ENCODE results near the gene PAX8.
A peak's percentile ranks its signal among the peaks of the same experiment; 100 is the strongest.

The PAX8 gene

GRCh38 chr2:113219525-113219888, 59.2 kb downstream of the PAX8 start:
- Histone ChIP-seq H3K27ac (replicated peaks; ENCODE audit: low read length) (no peak overlapping the region), H3K27me3 (ENCODE audit: control insufficient read depth in 3 of 3, insufficient read depth in 3 of 3, low read depth in 1 of 3, low read length in 3 of 3) (no peaks in the 10 kb centered on the region), H3K9ac (ENCODE audit: low read depth, low read length, poor library complexity) (no peak overlapping the region), H2BK15ac (ENCODE audit: low read length) (no peak overlapping the region), H4K91ac (ENCODE audit: low read depth, low read length, poor library complexity) (no peak overlapping the region), H3K9me3 (replicated peaks in 1 of 2; ENCODE audit: control insufficient read depth in 2 of 2, insufficient read depth in 1 of 2, low read depth in 1 of 2, low read length in 2 of 2) (no peaks in the 10 kb centered on the region), H4K8ac (ENCODE audit: low read depth, low read length) (no peak overlapping the region), H3K23ac (ENCODE audit: low read depth, low read length, poor library complexity) (no peak overlapping the region), H3K14ac (ENCODE audit: low read length) (no peak overlapping the region), H2BK5ac (ENCODE audit: low read length) (no peak overlapping the region), H3K4ac (ENCODE audit: low read length) (no peak overlapping the region), H3K79me1 (ENCODE audit: low read depth, low read length) (no peaks in the 10 kb centered on the region), H3K4me3 (ENCODE audit: low read length in 2 of 2) (no peak overlapping the region), H3K18ac (ENCODE audit: low read length) (no peak overlapping the region), H3K36me3 (replicated peaks in 1 of 2; ENCODE audit: control insufficient read depth in 2 of 2, insufficient read depth in 2 of 2, low read length in 2 of 2) (no peaks in the 10 kb centered on the region), H2BK12ac (ENCODE audit: low read length) (no peak overlapping the region), H3K4me2 (ENCODE audit: insufficient read depth, low read length, poor library complexity, severe bottlenecking) (no peak overlapping the region), H3K4me1 (ENCODE audit: control insufficient read depth in 2 of 2, insufficient read depth in 1 of 2, low read depth in 1 of 2, low read length in 2 of 2) (peaks cover 13 to 26% of the 10 kb centered on the region in 2 donors), H2AFZ (ENCODE audit: low read length) (no peak overlapping the region), H2AK5ac (ENCODE audit: low read depth, low read length) (peak overlapping the region; percentile 36), H2BK120ac (ENCODE audit: low read depth, low read length) (no peak overlapping the region)
- no peak for DNase-seq (ENCODE audit: low spot score)
- no CpG with 5 or more reads among the region's 5 CpGs for WGBS, 2 donors (ENCODE audit: extremely low coverage in 2 of 2, insufficient read length in 2 of 2, insufficient replicate concordance in 1 of 2)

- H2BK120ac ChIP-seq (ENCODE audit: low read depth, low read length), result no peak overlapping the region
- no peak overlapping the region for H3K14ac ChIP-seq (ENCODE audit: low read length)
- H3K4me1 ChIP-seq (ENCODE audit: control insufficient read depth in 2 of 2, insufficient read depth in 1 of 2, low read depth in 1 of 2, low read length in 2 of 2), result peaks cover 13 to 26% of the 10 kb centered on the region in 2 donors
- no CpG with 5 or more reads among the region's 2 CpGs for WGBS, 2 donors (ENCODE audit: extremely low coverage in 2 of 2, insufficient read length in 2 of 2, insufficient replicate concordance in 1 of 2)
- H3K4me2 ChIP-seq (ENCODE audit: insufficient read depth, low read length, poor library complexity, severe bottlenecking), result no peak overlapping the region
- peak overlapping the region; percentile 22 for H2AK5ac ChIP-seq (ENCODE audit: low read depth, low read length)
- H3K27me3 ChIP-seq (ENCODE audit: control insufficient read depth in 3 of 3, insufficient read depth in 3 of 3, low read depth in 1 of 3, low read length in 3 of 3), result no peaks in the 10 kb centered on the region
- no peak overlapping the region for H2BK15ac ChIP-seq (ENCODE audit: low read length)
- no peak overlapping the region for H4K91ac ChIP-seq (ENCODE audit: low read depth, low read length, poor library complexity)
- H3K23ac ChIP-seq (ENCODE audit: low read depth, low read length, poor library complexity), result no peak overlapping the region
- H3K79me1 ChIP-seq (ENCODE audit: low read depth, low read length), result no peaks in the 10 kb centered on the region
- no peak overlapping the region for H3K4me3 ChIP-seq (ENCODE audit: low read length in 2 of 2)
- H2BK5ac ChIP-seq (ENCODE audit: low read length), result no peak overlapping the region
- DNase-seq (ENCODE audit: low spot score), result no peak
- H3K18ac ChIP-seq (ENCODE audit: low read length), result no peak overlapping the region
- H4K8ac ChIP-seq (ENCODE audit: low read depth, low read length), result no peak overlapping the region
- H3K9me3 ChIP-seq (replicated peaks in 1 of 2; ENCODE audit: control insufficient read depth in 2 of 2, insufficient read depth in 1 of 2, low read depth in 1 of 2, low read length in 2 of 2), result no peaks in the 10 kb centered on the region
- no peak overlapping the region for H2BK12ac ChIP-seq (ENCODE audit: low read length)
- H3K9ac ChIP-seq (ENCODE audit: low read depth, low read length, poor library complexity), result no peak overlapping the region
- no peak overlapping the region for H3K27ac ChIP-seq (replicated peaks; ENCODE audit: low read length)
- H2AFZ ChIP-seq (ENCODE audit: low read length), result no peak overlapping the region
- H3K36me3 ChIP-seq (replicated peaks in 1 of 2; ENCODE audit: control insufficient read depth in 2 of 2, insufficient read depth in 2 of 2, low read length in 2 of 2), result no peaks in the 10 kb centered on the region
- H3K4ac ChIP-seq (ENCODE audit: low read length), result no peak overlapping the region
Measured at GRCh38 chr2:113219092-113219441, 59.7 kb downstream of the PAX8 start.

DNA sequence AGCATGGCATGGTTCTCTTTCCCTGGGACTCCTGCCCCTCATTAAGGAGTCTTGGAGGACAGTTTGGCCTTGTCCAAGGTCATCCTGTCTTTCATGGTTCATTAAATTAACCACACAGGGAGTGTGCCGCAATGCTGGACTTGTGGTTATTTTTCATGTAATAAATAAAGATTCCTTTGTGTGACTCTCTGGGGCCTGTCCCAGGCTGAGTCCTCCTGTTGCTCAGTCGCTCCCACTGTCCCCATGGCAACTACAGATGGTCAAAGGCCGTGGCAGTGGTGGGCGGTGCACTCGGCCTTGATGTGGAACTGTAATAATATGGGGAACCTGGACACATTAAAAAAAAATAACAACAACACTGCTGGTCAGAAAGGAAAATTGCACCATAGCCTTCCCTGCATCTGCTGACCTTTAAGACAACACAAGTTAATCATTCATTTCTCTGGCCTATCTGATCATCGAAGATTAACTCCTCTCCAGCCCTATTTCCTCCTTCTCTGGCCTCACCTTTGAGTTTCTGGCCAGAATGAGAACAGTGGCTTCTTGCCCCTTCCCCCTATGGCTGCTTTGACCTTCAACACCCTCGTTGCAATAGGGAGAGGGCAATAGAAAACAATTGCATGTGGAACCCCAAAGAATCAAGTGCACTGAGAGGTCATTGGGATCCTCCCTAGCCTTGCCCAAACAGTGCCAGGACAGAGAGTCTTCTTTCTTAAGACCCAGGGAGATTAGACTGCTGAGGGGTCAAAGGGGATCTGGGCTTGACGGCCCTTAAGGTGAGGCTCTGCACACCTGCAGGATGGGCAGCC, 60.2 kb downstream of the PAX8 start:
- Histone ChIP-seq H3K36me3 (replicated peaks in 1 of 2; ENCODE audit: control insufficient read depth in 2 of 2, insufficient read depth in 2 of 2, low read length in 2 of 2) (no peaks in the 10 kb centered on the region), H3K4me2 (ENCODE audit: insufficient read depth, low read length, poor library complexity, severe bottlenecking) (no peak overlapping the region), H2BK120ac (ENCODE audit: low read depth, low read length) (no peak overlapping the region), H4K91ac (ENCODE audit: low read depth, low read length, poor library complexity) (no peak overlapping the region), H3K27me3 (ENCODE audit: control insufficient read depth in 3 of 3, insufficient read depth in 3 of 3, low read depth in 1 of 3, low read length in 3 of 3) (no peaks in the 10 kb centered on the region), H2BK5ac (ENCODE audit: low read length) (no peak overlapping the region), H3K4ac (ENCODE audit: low read length) (no peak overlapping the region), H3K23ac (ENCODE audit: low read depth, low read length, poor library complexity) (no peak overlapping the region), H3K4me3 (ENCODE audit: low read length in 2 of 2) (no peak overlapping the region), H2AFZ (ENCODE audit: low read length) (peak overlapping the region; percentile 27), H3K14ac (ENCODE audit: low read length) (no peak overlapping the region), H2BK15ac (ENCODE audit: low read length) (no peak overlapping the region), H4K8ac (ENCODE audit: low read depth, low read length) (no peak overlapping the region), H3K27ac (replicated peaks; ENCODE audit: low read length) (no peak overlapping the region), H2AK5ac (ENCODE audit: low read depth, low read length) (no peak overlapping the region), H3K18ac (ENCODE audit: low read length) (no peak overlapping the region), H3K9me3 (replicated peaks in 1 of 2; ENCODE audit: control insufficient read depth in 2 of 2, insufficient read depth in 1 of 2, low read depth in 1 of 2, low read length in 2 of 2) (no peaks in the 10 kb centered on the region), H2BK12ac (ENCODE audit: low read length) (no peak overlapping the region), H3K79me1 (ENCODE audit: low read depth, low read length) (no peaks in the 10 kb centered on the region), H3K9ac (ENCODE audit: low read depth, low read length, poor library complexity) (no peak overlapping the region), H3K4me1 (ENCODE audit: control insufficient read depth in 2 of 2, insufficient read depth in 1 of 2, low read depth in 1 of 2, low read length in 2 of 2) (peaks cover 13 to 26% of the 10 kb centered on the region in 2 donors)
- no CpG with 5 or more reads among the region's 8 CpGs for WGBS, 2 donors (ENCODE audit: extremely low coverage in 2 of 2, insufficient read length in 2 of 2, insufficient replicate concordance in 1 of 2)
- no peak for DNase-seq (ENCODE audit: low spot score)

GRCh38 chr2:113217455-113218282, 61.1 kb downstream of the PAX8 start:
- H3K27ac ChIP-seq (replicated peaks; ENCODE audit: low read length), result no peak overlapping the region
- no peak for DNase-seq (ENCODE audit: low spot score)

More at GRCh38 chr2:113217455-113218282, 61.1 kb downstream of the PAX8 start:
- Histone ChIP-seq H3K4me3 (ENCODE audit: low read length in 2 of 2) (no peak overlapping the region), H2BK120ac (ENCODE audit: low read depth, low read length) (no peak overlapping the region), H3K79me1 (ENCODE audit: low read depth, low read length) (no peaks in the 10 kb centered on the region), H3K23ac (ENCODE audit: low read depth, low read length, poor library complexity) (no peak overlapping the region), H3K14ac (ENCODE audit: low read length) (no peak overlapping the region), H2BK5ac (ENCODE audit: low read length) (no peak overlapping the region), H2AK5ac (ENCODE audit: low read depth, low read length) (peak overlapping the region; percentile 67), H3K4me2 (ENCODE audit: insufficient read depth, low read length, poor library complexity, severe bottlenecking) (no peak overlapping the region), H3K27me3 (ENCODE audit: control insufficient read depth in 3 of 3, insufficient read depth in 3 of 3, low read depth in 1 of 3, low read length in 3 of 3) (no peaks in the 10 kb centered on the region), H2BK12ac (ENCODE audit: low read length) (peak overlapping the region; percentile 33), H2BK15ac (ENCODE audit: low read length) (no peak overlapping the region), H4K8ac (ENCODE audit: low read depth, low read length) (no peak overlapping the region), H3K18ac (ENCODE audit: low read length) (peak overlapping the region; percentile 1), H3K9me3 (replicated peaks in 1 of 2; ENCODE audit: control insufficient read depth in 2 of 2, insufficient read depth in 1 of 2, low read depth in 1 of 2, low read length in 2 of 2) (no peaks in the 10 kb centered on the region), H4K91ac (ENCODE audit: low read depth, low read length, poor library complexity) (no peak overlapping the region), H3K4me1 (ENCODE audit: control insufficient read depth in 2 of 2, insufficient read depth in 1 of 2, low read depth in 1 of 2, low read length in 2 of 2) (peaks cover 17 to 28% of the 10 kb centered on the region in 2 donors), H2AFZ (ENCODE audit: low read length) (peak overlapping the region; percentile 27), H3K4ac (ENCODE audit: low read length) (no peak overlapping the region), H3K9ac (ENCODE audit: low read depth, low read length, poor library complexity) (peak overlapping the region; percentile 10), H3K36me3 (replicated peaks in 1 of 2; ENCODE audit: control insufficient read depth in 2 of 2, insufficient read depth in 2 of 2, low read length in 2 of 2) (no peaks in the 10 kb centered on the region)
- no CpG with 5 or more reads among the region's 15 CpGs for WGBS, 2 donors (ENCODE audit: extremely low coverage in 2 of 2, insufficient read length in 2 of 2, insufficient replicate concordance in 1 of 2)
